ENCODE measurements around the gene CDC25A.

The CDC25A gene

GRCh38 chr3:48186631-48187300 lies 1.5 kb downstream of the CDC25A start:
- H2AFZ ChIP-seq (ENCODE audit: low read length) = no peak overlapping the region
- H3F3A ChIP-seq (ENCODE audit: insufficient read depth, low read length) = no peaks in the 10 kb centered on the region
- H3K9me3 ChIP-seq (ENCODE audit: low read length) = no peaks in the 10 kb centered on the region
- peak overlapping the region; percentile 21 for H3K27ac ChIP-seq (ENCODE audit: low read depth, low read length, poor library complexity, severe bottlenecking)
- H3K9me2 ChIP-seq (ENCODE audit: low read depth, low read length) = no peaks in the 10 kb centered on the region
- H3K4me3 ChIP-seq (ENCODE audit: low read depth, low read length, poor library complexity, severe bottlenecking) = peak overlapping the region; percentile 79
- peak overlapping the region; percentile 93 for H3K9ac ChIP-seq (ENCODE audit: low read length)
- TF ChIP-seq CTCF (IDR thresholded peaks at IDR 0.05; ENCODE audit: low read length) = no peak
- no peak for TF ChIP-seq EZH2 (IDR thresholded peaks at IDR 0.05; ENCODE audit: borderline replicate concordance, low read length)
- peaks cover 26% of the 10 kb centered on the region for H3K4me1 ChIP-seq (ENCODE audit: insufficient read depth, low read length, severe bottlenecking)
- peaks cover 52% of the 10 kb centered on the region for H3K36me3 ChIP-seq (ENCODE audit: insufficient read depth, low read length)
- peaks cover 13% of the 10 kb centered on the region for H3K79me2 ChIP-seq (ENCODE audit: insufficient read depth, low read length)
- no peaks in the 10 kb centered on the region for H3K27me3 ChIP-seq (ENCODE audit: insufficient read depth, low read length)
- H4K20me1 ChIP-seq (ENCODE audit: insufficient read depth, low read length) = no peaks in the 10 kb centered on the region
- peak overlapping the region; percentile 92 for H3K4me2 ChIP-seq (ENCODE audit: low read length)

DNA sequence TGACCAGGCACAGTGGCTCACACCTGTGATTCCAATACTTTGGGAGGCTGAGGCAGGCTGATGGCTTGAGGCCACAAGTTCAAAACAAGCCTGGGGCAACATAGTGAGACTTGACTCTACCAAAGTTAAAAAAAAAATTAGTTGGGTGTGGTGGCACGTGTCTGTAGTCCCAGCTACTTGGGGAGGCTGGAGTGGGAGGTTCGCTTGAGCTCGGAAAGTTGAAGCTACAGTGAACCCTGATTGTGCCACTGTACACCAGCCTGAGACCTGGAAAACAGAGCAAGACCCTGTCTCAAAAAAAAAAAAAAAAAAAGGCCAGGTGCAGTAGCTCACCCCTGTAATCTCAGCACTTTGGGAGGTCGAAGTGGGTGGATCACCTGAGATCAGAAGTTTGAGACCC lies 3.1 kb downstream of the CDC25A start:
- H3K9me2 ChIP-seq (ENCODE audit: low read depth, low read length) = no peaks in the 10 kb centered on the region
- H3K27ac ChIP-seq (ENCODE audit: low read depth, low read length, poor library complexity, severe bottlenecking) = no peak overlapping the region
- H3F3A ChIP-seq (ENCODE audit: insufficient read depth, low read length) = no peaks in the 10 kb centered on the region
- peaks cover 13% of the 10 kb centered on the region for H3K79me2 ChIP-seq (ENCODE audit: insufficient read depth, low read length)
- peaks cover 68% of the 10 kb centered on the region for H3K36me3 ChIP-seq (ENCODE audit: insufficient read depth, low read length)
- H3K27me3 ChIP-seq (ENCODE audit: insufficient read depth, low read length) = no peaks in the 10 kb centered on the region
- TF ChIP-seq CTCF (IDR thresholded peaks at IDR 0.05; ENCODE audit: low read length) = no peak
- no peak for TF ChIP-seq EZH2 (IDR thresholded peaks at IDR 0.05; ENCODE audit: borderline replicate concordance, low read length)
- no peaks in the 10 kb centered on the region for H3K9me3 ChIP-seq (ENCODE audit: low read length)
- H3K9ac ChIP-seq (ENCODE audit: low read length) = no peak overlapping the region
- no peak overlapping the region for H2AFZ ChIP-seq (ENCODE audit: low read length)
- peaks cover 26% of the 10 kb centered on the region for H3K4me1 ChIP-seq (ENCODE audit: insufficient read depth, low read length, severe bottlenecking)
- H3K4me2 ChIP-seq (ENCODE audit: low read length) = no peak overlapping the region
- H3K4me3 ChIP-seq (ENCODE audit: low read depth, low read length, poor library complexity, severe bottlenecking) = no peak overlapping the region
- H4K20me1 ChIP-seq (ENCODE audit: insufficient read depth, low read length) = no peaks in the 10 kb centered on the region

DNA sequence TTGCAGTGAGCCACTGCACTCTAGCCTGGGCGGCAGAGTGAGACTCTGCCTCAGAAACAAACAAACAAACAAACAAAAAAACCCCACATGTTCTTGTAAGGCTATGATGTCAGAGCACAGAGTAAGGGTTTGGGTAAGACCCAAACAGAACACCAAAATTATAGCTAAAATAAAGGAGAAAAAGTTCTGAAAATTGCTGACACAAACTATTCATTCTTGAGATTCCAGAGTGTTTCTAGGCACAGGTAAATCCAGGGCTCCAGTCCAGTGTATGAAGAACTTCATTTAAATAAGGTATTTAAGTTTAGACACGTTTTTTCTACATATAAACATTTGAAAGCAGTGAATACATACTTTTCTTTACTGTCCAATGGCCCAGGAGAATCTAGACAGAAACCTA lies 3.9 kb downstream of the CDC25A start:
- Histone ChIP-seq H3K9me2 (ENCODE audit: low read depth, low read length) (no peaks in the 10 kb centered on the region), H3K9me3 (ENCODE audit: low read length) (no peaks in the 10 kb centered on the region), H4K20me1 (ENCODE audit: insufficient read depth, low read length) (no peaks in the 10 kb centered on the region), H3K4me2 (ENCODE audit: low read length) (no peak overlapping the region), H3K4me1 (ENCODE audit: insufficient read depth, low read length, severe bottlenecking) (peaks cover 26% of the 10 kb centered on the region), H3K79me2 (ENCODE audit: insufficient read depth, low read length) (peaks cover 13% of the 10 kb centered on the region), H3K9ac (ENCODE audit: low read length) (no peak overlapping the region), H3K27me3 (ENCODE audit: insufficient read depth, low read length) (no peaks in the 10 kb centered on the region), H2AFZ (ENCODE audit: low read length) (no peak overlapping the region), H3F3A (ENCODE audit: insufficient read depth, low read length) (no peaks in the 10 kb centered on the region), H3K27ac (ENCODE audit: low read depth, low read length, poor library complexity, severe bottlenecking) (no peak overlapping the region), H3K4me3 (ENCODE audit: low read depth, low read length, poor library complexity, severe bottlenecking) (no peak overlapping the region), H3K36me3 (ENCODE audit: insufficient read depth, low read length) (peaks cover 76% of the 10 kb centered on the region)
- TF ChIP-seq CTCF (IDR thresholded peaks at IDR 0.05; ENCODE audit: low read length) (no peak), EZH2 (IDR thresholded peaks at IDR 0.05; ENCODE audit: borderline replicate concordance, low read length) (no peak)
